Activated B cell treated with CpG ODN at 0.5 μM for 24 hours (primary cell): ENCODE measurements around the gene SAMD4A. TPM values are rescaled to one million over a fixed set of nuclear protein-coding genes. Genes with fewer than 3 reads are reported as not detected.
A peak's percentile ranks its signal among the peaks of the same experiment; 100 is the strongest.

Experiments
- ATAC-seq: fragments of 200-7000 bp; cut with Tn5 transposase; one replicate; pipeline ENCODE4 v1.10.0; 2021; ENCODE audit warnings: low read depth, mild to moderate bottlenecking, moderate library complexity
- CTCF ChIA-PET: fragments of 350-600 bp; sonication (Branson Sonifier 250); formaldehyde crosslinking; loops from one replicate; lab custom pipeline; 2021; ENCODE audit warnings: antibody characterized with exemption; lab: Charles Lee
- POLR2A ChIA-PET: fragments of 350-600 bp; sonication (Branson Sonifier 250); formaldehyde crosslinking; loops from one replicate; lab custom pipeline; 2021; ENCODE audit warnings: antibody characterized with exemption; lab: Charles Lee
- DNase-seq: peaks from one replicate; pipeline ENCODE4 v3.0.0; 2022
- H3K27ac Mint-ChIP-seq: one replicate; pipeline ENCODE4 v1.8.0; 2020; ENCODE audit warnings: mixed read lengths
- H3K27me3 Mint-ChIP-seq: one replicate; pipeline ENCODE4 v1.8.0; 2021; ENCODE audit warnings: mixed read lengths
- H3K36me3 Mint-ChIP-seq: one replicate; pipeline ENCODE4 v1.8.0; 2021; ENCODE audit warnings: low read depth, mixed read lengths
- H3K4me1 Mint-ChIP-seq: one replicate; pipeline ENCODE4 v1.8.0; 2021; ENCODE audit warnings: mixed read lengths
- H3K4me3 Mint-ChIP-seq: one replicate; pipeline ENCODE4 v1.8.0; 2020; ENCODE audit warnings: mild to moderate bottlenecking, mixed read lengths
- H3K9me3 Mint-ChIP-seq: one replicate; pipeline ENCODE4 v1.8.0; 2020; ENCODE audit warnings: mixed read lengths
- CTCF ChIP-seq: fragments of 200-600 bp; IDR thresholded peaks from one replicate; pipeline ENCODE4 v1.8.0; 2022; ENCODE audit warnings: antibody characterized with exemption, mild to moderate bottlenecking
- intact Hi-C: fragments of 100-400 bp; cut with micrococcal nuclease; formaldehyde crosslinking; loops from one replicate; pipeline ENCODE4 v1.15.1; 2024
- total RNA-seq: library from RNA; stranded (reverse); gene quantifications from 2 replicates; pipeline ENCODE4 v1.2.3, GENCODE V29; 2022

The SAMD4A gene
- total RNA-seq, 1 donor from 2014 or later = 8.7 TPM

- ATAC-seq = peak; percentile 71
- peak; percentile 58 for DNase-seq
- no peaks in the 10 kb centered on the region for H3K27me3 Mint-ChIP-seq
- no peaks in the 10 kb centered on the region for H3K9me3 Mint-ChIP-seq
- peak overlapping the region; percentile 68 for H3K27ac Mint-ChIP-seq
- no peak for TF ChIP-seq CTCF
- ChIA-PET CTCF (interaction anchor here (1.6 to 5.8 kb wide), 5 partner anchors 27 to 213 kb away, joined by 4 to 78 read pairs (median 6); partner anchors contain the start of gene SAMD4A), POLR2A (interaction anchor here (0.6 to 4.8 kb wide), 7 partner anchors 46 to 300 kb away, joined by 3 to 67 read pairs (median 4); partner anchors contain the start of genes CGRRF1 and SAMD4A)
- peak overlapping the region; percentile 77 for H3K4me3 Mint-ChIP-seq
- intact Hi-C loops = loop anchor here (1.0 to 10.0 kb wide), 2 partner anchors 30 to 498 kb away; partner anchors contain the start of gene FBXO34
- peaks cover 6% of the 10 kb centered on the region for H3K36me3 Mint-ChIP-seq
- peaks cover 52% of the 10 kb centered on the region for H3K4me1 Mint-ChIP-seq
Observed at GRCh38 chr14:54776361-54777001, 209.6 kb downstream of the SAMD4A start.

GRCh38 chr14:54777395-54777794 lies 210.5 kb downstream of the SAMD4A start:
- CTCF ChIA-PET = interaction anchor here (0.5 to 5.8 kb wide), 4 partner anchors 9 to 214 kb away, joined by 3 to 78 read pairs (median 3); no protein-coding TSS in a partner anchor
- TF ChIP-seq CTCF = no peak
- peaks cover 7% of the 10 kb centered on the region for H3K36me3 Mint-ChIP-seq
- no peak overlapping the region for H3K4me3 Mint-ChIP-seq
- POLR2A ChIA-PET = interaction anchor here (1.4 to 4.8 kb wide), 2 partner anchors 47 to 210 kb away, joined by 4 to 67 read pairs; partner anchors contain the start of gene SAMD4A
- intact Hi-C loops = loop anchor here (10.0 kb wide), 1 partner anchor 497 kb away; the partner anchor contains the start of gene FBXO34
- peak overlapping the region; percentile 68 for H3K27ac Mint-ChIP-seq
- ATAC-seq (no peak), DNase-seq (no peak)
- no peaks in the 10 kb centered on the region for H3K27me3 Mint-ChIP-seq
- no peaks in the 10 kb centered on the region for H3K9me3 Mint-ChIP-seq
- H3K4me1 Mint-ChIP-seq = peaks cover 61% of the 10 kb centered on the region

DNA sequence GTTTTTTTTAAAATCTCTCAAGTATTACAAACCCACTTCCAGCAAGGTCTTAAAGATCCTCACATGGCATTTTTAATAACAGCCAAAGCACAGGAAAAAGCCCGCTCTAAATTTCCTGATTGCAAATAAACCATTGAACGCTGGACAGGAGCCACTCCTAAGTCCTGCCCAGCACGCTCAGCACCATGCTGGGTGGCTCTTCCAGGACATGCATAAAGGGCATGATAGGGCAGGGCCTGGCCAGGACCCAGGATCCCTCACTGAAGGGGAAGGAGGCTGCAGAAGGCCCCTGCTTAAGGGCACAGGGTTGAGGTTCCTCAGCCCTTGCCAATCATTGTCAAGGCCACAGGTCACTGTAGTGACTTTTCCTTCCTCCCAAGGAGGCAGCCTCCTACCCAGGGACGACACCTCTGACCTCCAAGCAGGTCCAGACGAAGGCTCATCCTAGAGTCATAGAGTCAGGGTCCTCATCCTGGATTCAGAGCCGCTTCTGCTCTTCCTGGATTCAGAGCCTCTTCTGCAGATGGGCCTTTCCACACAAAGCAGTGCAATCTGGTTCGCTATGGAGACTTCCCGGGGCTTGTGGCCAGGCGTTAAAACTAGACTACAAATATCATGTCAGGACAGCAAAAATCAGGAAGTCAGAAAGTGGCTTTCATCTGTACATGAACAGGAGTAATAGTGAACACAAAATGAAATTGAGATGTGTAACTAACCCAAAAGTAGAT lies 211.9 kb downstream of the SAMD4A start:
- intact Hi-C loops = loop anchor here (10.0 kb wide), 1 partner anchor 496 kb away; the partner anchor contains the start of gene FBXO34
- ChIA-PET CTCF (no interaction called here), POLR2A (no interaction called here)
- no peaks in the 10 kb centered on the region for H3K27me3 Mint-ChIP-seq
- peaks cover 57% of the 10 kb centered on the region for H3K4me1 Mint-ChIP-seq
- no peak for ATAC-seq
- DNase-seq = no peak
- no peaks in the 10 kb centered on the region for H3K9me3 Mint-ChIP-seq
- H3K36me3 Mint-ChIP-seq = peaks cover 9% of the 10 kb centered on the region
- no peak for TF ChIP-seq CTCF
- no peak overlapping the region for H3K27ac Mint-ChIP-seq
- H3K4me3 Mint-ChIP-seq = no peak overlapping the region

DNA sequence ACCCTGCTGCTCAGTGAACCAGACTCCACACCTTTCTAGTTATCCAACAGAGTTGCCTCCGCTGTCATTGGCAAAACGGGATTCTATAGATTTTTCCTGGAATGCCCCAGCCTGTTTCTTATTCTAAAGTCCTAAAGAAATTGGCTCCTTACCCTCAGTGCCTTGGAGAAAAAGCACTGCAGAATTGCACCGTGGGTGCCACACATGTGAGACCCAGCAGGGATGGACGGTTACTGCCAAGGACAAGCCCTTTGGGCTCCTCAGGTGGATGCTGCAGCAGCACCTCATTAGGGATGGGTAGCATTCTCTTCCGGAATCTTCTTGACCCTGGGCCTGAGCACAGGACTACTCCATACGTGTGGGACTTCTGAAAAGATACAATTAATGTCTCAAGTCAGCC lies 214.2 kb downstream of the SAMD4A start:
- intact Hi-C loops = no loop called here
- TF ChIP-seq CTCF = no peak
- H3K4me1 Mint-ChIP-seq = peaks cover 43% of the 10 kb centered on the region
- H3K27me3 Mint-ChIP-seq = no peaks in the 10 kb centered on the region
- POLR2A ChIA-PET = no interaction called here
- no peaks in the 10 kb centered on the region for H3K9me3 Mint-ChIP-seq
- peaks cover 18% of the 10 kb centered on the region for H3K36me3 Mint-ChIP-seq
- ATAC-seq = no peak
- no peak overlapping the region for H3K4me3 Mint-ChIP-seq
- CTCF ChIA-PET = no interaction called here
- no peak for DNase-seq
- no peak overlapping the region for H3K27ac Mint-ChIP-seq
